PFSK-1 (cell line): ENCODE results near the gene CEP104.

ENCODE experiments used
- POLR2AphosphoS5 ChIP-seq: IDR thresholded peaks from 2 replicates; pipeline ENCODE4 v1.6.1; 2012; ENCODE audit warnings: low read depth, mild to moderate bottlenecking, control low read depth, low read length, moderate library complexity
- REST ChIP-seq, 2 experiments: IDR thresholded peaks; 2 replicates each; pipeline versions ENCODE4 v1.6.1 to v1.8.0; 2011 to 2012; ENCODE audit warnings: low read depth in 2 of 2, low read length in 2 of 2, control low read depth in 1 of 2, inconsistent platforms in 1 of 2, mild to moderate bottlenecking in 1 of 2, moderate library complexity in 1 of 2; ENCODE audit not compliant: insufficient read depth in 1 of 2

GRCh38 chr1:3857791-3858129 is 749 bp upstream of the CEP104 start:
- TF ChIP-seq POLR2AphosphoS5 (no peak), REST (IDR thresholded peaks at IDR 0.05; ENCODE audit: insufficient read depth in 1 of 2, low read depth in 2 of 2, low read length in 2 of 2) (no peak)
